Loucy (cell line): ENCODE results near the gene DTL.

Source experiments
- H2AFZ ChIP-seq: fragments of 200-600 bp; sonication (generic); 2 replicates; pipeline ENCODE4 v1.6.0; 2016; ENCODE audit warnings: antibody characterized with exemption, mild to moderate bottlenecking, low read length, moderate library complexity
- H3F3A ChIP-seq: fragments of 200-600 bp; 2 replicates; pipeline ENCODE4 v1.6.0; 2016; ENCODE audit warnings: antibody characterized with exemption, low read depth, mild to moderate bottlenecking
- H3K27me3 ChIP-seq: fragments of 200-600 bp; sonication (generic); 2 replicates; pipeline ENCODE4 v1.6.1; 2014; ENCODE audit warnings: low read length, mild to moderate bottlenecking; ENCODE audit not compliant: insufficient read depth, poor library complexity, severe bottlenecking
- H3K36me3 ChIP-seq: fragments of 200-600 bp; sonication (generic); 2 replicates; pipeline ENCODE4 v1.6.1; 2016; ENCODE audit warnings: low read length; ENCODE audit not compliant: insufficient read depth
- H3K4me1 ChIP-seq: fragments of 200-600 bp; sonication (generic); 2 replicates; pipeline ENCODE4 v1.5.1; 2014; ENCODE audit warnings: low read length, mild to moderate bottlenecking; ENCODE audit not compliant: insufficient read depth, poor library complexity, severe bottlenecking
- H3K4me2 ChIP-seq: fragments of 200-600 bp; sonication (generic); 2 replicates; pipeline ENCODE4 v1.6.0; 2014; ENCODE audit warnings: antibody characterized with exemption, low read length, low read depth, mild to moderate bottlenecking; ENCODE audit not compliant: poor library complexity, severe bottlenecking
- H3K4me3 ChIP-seq: fragments of 200-600 bp; sonication (generic); 2 replicates; pipeline ENCODE4 v1.5.1; 2014; ENCODE audit warnings: low read length, mild to moderate bottlenecking, mixed read lengths; ENCODE audit not compliant: poor library complexity, severe bottlenecking
- H3K79me2 ChIP-seq: fragments of 200-600 bp; sonication (generic); 2 replicates; pipeline ENCODE4 v1.6.1; 2014; ENCODE audit warnings: low read length; ENCODE audit not compliant: insufficient read depth
- H3K9ac ChIP-seq: fragments of 200-600 bp; sonication (generic); 2 replicates; pipeline ENCODE4 v1.6.0; 2014; ENCODE audit warnings: mild to moderate bottlenecking, low read depth, low read length, moderate library complexity; ENCODE audit not compliant: poor library complexity, severe bottlenecking
- H3K9me2 ChIP-seq: fragments of 200-600 bp; sonication (generic); replicated peaks from 2 replicates; pipeline ENCODE4 v1.6.1; 2016; ENCODE audit warnings: low read depth, low read length, mixed read lengths
- H3K9me3 ChIP-seq: fragments of 200-600 bp; sonication (generic); 2 replicates; pipeline ENCODE4 v1.6.1; 2014; ENCODE audit warnings: mild to moderate bottlenecking, antibody characterized with exemption, low read length, low read depth; ENCODE audit not compliant: insufficient read depth
- H4K20me1 ChIP-seq: fragments of 200-600 bp; sonication (generic); 2 replicates; pipeline ENCODE4 v1.6.0; 2014; ENCODE audit warnings: antibody characterized with exemption, low read length, mild to moderate bottlenecking; ENCODE audit not compliant: insufficient read depth, poor library complexity, severe bottlenecking
- EZH2phosphoT487 ChIP-seq: fragments of 200-600 bp; IDR thresholded peaks from 2 replicates; pipeline ENCODE4 v1.6.1; 2018; ENCODE audit warnings: antibody characterized with exemption, mild to moderate bottlenecking, moderate library complexity, borderline replicate concordance
- TF ChIP-seq, protein P1 (sequence below): fragments of 200-600 bp; sonication (generic); conservative IDR thresholded peaks from 2 replicates; pipeline ENCODE4 v1.5.1; 2014; ENCODE audit warnings: mild to moderate bottlenecking, antibody characterized with exemption, low read length

The DTL gene

DNA sequence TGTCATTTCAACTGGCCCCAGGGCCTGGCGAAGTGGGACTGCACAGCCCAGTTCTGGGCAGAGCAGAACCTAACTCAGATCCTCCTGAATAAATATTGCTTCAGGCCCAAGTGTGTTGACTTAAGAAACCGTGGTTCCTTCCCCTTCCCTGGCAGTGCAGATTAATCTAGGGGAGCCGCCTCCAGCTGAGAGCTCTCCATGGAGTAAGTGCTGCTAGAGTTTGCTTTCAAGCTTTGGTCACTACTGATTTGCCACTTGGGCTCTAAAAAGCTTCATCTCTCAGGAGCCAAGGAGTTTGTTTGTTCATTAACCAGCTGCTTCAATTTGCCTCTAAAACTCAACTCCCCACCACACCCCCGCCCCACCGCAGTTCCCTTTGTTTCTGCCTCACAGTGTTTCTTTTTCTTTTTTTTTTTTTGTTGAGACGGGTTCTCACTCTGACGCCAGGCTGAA is 112.1 kb downstream of the DTL start:
- H3K4me3 ChIP-seq: no peak overlapping the region
- H3K9ac ChIP-seq: no peak overlapping the region
- no peak for TF ChIP-seq EZH2phosphoT487
- TF ChIP-seq, protein P1, sequence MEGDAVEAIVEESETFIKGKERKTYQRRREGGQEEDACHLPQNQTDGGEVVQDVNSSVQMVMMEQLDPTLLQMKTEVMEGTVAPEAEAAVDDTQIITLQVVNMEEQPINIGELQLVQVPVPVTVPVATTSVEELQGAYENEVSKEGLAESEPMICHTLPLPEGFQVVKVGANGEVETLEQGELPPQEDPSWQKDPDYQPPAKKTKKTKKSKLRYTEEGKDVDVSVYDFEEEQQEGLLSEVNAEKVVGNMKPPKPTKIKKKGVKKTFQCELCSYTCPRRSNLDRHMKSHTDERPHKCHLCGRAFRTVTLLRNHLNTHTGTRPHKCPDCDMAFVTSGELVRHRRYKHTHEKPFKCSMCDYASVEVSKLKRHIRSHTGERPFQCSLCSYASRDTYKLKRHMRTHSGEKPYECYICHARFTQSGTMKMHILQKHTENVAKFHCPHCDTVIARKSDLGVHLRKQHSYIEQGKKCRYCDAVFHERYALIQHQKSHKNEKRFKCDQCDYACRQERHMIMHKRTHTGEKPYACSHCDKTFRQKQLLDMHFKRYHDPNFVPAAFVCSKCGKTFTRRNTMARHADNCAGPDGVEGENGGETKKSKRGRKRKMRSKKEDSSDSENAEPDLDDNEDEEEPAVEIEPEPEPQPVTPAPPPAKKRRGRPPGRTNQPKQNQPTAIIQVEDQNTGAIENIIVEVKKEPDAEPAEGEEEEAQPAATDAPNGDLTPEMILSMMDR: no peak
- no peaks in the 10 kb centered on the region for H4K20me1 ChIP-seq
- no peaks in the 10 kb centered on the region for H3K79me2 ChIP-seq
- no peak overlapping the region for H2AFZ ChIP-seq
- no peaks in the 10 kb centered on the region for H3K9me2 ChIP-seq
- no peaks in the 10 kb centered on the region for H3K9me3 ChIP-seq
- H3K27me3 ChIP-seq: no peaks in the 10 kb centered on the region
- no peaks in the 10 kb centered on the region for H3K36me3 ChIP-seq
- H3K4me1 ChIP-seq: no peaks in the 10 kb centered on the region
- H3K4me2 ChIP-seq: no peak overlapping the region
- H3F3A ChIP-seq: no peaks in the 10 kb centered on the region

DNA sequence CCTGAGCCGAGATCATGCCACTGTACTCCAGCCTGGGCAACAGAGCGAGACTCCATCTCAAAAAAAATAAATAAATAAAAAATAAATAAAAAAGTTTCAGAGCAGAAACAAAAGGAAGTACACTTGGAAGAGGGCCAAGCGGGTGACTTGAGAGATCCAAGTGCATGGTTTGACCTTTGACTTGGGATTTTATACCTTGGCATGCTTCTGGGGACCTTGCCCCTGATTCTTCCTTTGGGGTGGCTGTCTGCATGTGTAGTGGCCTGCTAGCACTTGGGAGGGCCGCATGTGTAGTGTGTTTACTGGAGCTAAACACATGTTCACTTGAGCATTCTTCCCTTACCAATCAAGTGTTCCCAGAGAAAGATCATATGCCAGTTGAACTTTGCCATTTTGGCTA is 114.0 kb downstream of the DTL start:
- Histone ChIP-seq H3F3A (no peaks in the 10 kb centered on the region), H3K36me3 (no peaks in the 10 kb centered on the region), H3K9me2 (no peaks in the 10 kb centered on the region), H3K79me2 (no peaks in the 10 kb centered on the region), H2AFZ (no peak overlapping the region), H3K9me3 (no peaks in the 10 kb centered on the region), H3K4me1 (no peaks in the 10 kb centered on the region), H3K27me3 (no peaks in the 10 kb centered on the region), H4K20me1 (no peaks in the 10 kb centered on the region), H3K9ac (no peak overlapping the region), H3K4me3 (no peak overlapping the region), H3K4me2 (no peak overlapping the region)
- no peak for TF ChIP-seq EZH2phosphoT487
- TF ChIP-seq, protein P1: no peak

DNA sequence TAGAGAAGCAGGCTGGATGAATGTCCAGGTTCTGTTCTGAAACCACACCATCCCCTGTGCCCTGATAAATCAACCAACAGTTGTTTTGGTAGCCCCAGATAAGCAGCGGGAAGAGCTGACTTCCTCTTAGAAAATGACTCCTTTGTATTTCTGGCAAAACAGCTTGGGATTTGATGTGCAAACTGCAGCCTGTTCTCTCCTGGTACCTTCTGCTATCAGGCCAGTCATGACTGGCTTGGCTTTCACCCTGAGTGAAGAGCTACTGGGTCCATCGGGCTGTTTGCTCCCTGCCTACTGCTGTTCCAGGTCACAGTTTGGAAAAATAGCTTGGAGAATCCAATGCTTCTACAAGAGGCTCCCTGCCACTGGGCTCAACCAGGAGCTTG is 116.8 kb downstream of the DTL start:
- Histone ChIP-seq H3K9me2 (no peaks in the 10 kb centered on the region), H3K36me3 (no peaks in the 10 kb centered on the region), H3K27me3 (no peaks in the 10 kb centered on the region), H2AFZ (no peak overlapping the region), H3K4me2 (no peak overlapping the region), H3K4me3 (no peak overlapping the region), H3F3A (no peaks in the 10 kb centered on the region), H3K9ac (no peak overlapping the region), H3K79me2 (no peaks in the 10 kb centered on the region), H3K9me3 (no peaks in the 10 kb centered on the region), H3K4me1 (no peaks in the 10 kb centered on the region), H4K20me1 (no peaks in the 10 kb centered on the region)
- TF ChIP-seq, protein P1: no peak
- TF ChIP-seq EZH2phosphoT487: no peak
